Measurements from ENCODE around the gene ICAM2.

ICAM2 gene

GRCh38 chr17:64020056-64020766 lies at the start of gene ICAM2:
TSS of gene ICAM2 (minus strand) at chr17:64020633. CDS start at chr17:64006691, 13,942 bp downstream.
- no peak for FAIRE-seq

- FAIRE-seq: no peak
Measured at GRCh38 chr17:64070213-64070612, 49.8 kb upstream of the ICAM2 start.

- FAIRE-seq: no peak
Measured at GRCh38 chr17:64069143-64069542, 48.7 kb upstream of the ICAM2 start.

- FAIRE-seq: no peak
Measured at GRCh38 chr17:64067657-64068056, 47.2 kb upstream of the ICAM2 start.

- no peak for FAIRE-seq
Measured at GRCh38 chr17:64066716-64067115, 46.3 kb upstream of the ICAM2 start.

- no peak for FAIRE-seq
Measured at GRCh38 chr17:64065161-64065560, 44.7 kb upstream of the ICAM2 start.

- no peak for FAIRE-seq
Measured at GRCh38 chr17:64064331-64064730, 43.9 kb upstream of the ICAM2 start.

- no peak for FAIRE-seq
Measured at GRCh38 chr17:64063766-64064224, 43.4 kb upstream of the ICAM2 start.

GRCh38 chr17:64063088-64063487 lies 42.7 kb upstream of the ICAM2 start:
- no peak for FAIRE-seq

GRCh38 chr17:64061178-64061898 lies 40.9 kb upstream of the ICAM2 start:
- no peak for FAIRE-seq

GRCh38 chr17:64060331-64060730 lies 39.9 kb upstream of the ICAM2 start:
- no peak for FAIRE-seq

GRCh38 chr17:64059756-64060155 lies 39.3 kb upstream of the ICAM2 start:
- no peak for FAIRE-seq

GRCh38 chr17:64058621-64059020 lies 38.2 kb upstream of the ICAM2 start:
- no peak for FAIRE-seq

- FAIRE-seq: no peak
Measured at GRCh38 chr17:64057701-64058263, 37.3 kb upstream of the ICAM2 start.

GRCh38 chr17:64056269-64057005 lies 36.0 kb upstream of the ICAM2 start:
- FAIRE-seq: no peak

GRCh38 chr17:64055183-64056142 lies 35.0 kb upstream of the ICAM2 start:
- no peak for FAIRE-seq

- FAIRE-seq: no peak
Measured at GRCh38 chr17:64054304-64054703, 33.9 kb upstream of the ICAM2 start.

GRCh38 chr17:64053101-64053500 lies 32.7 kb upstream of the ICAM2 start:
- FAIRE-seq: no peak

GRCh38 chr17:64051153-64051552 lies 30.7 kb upstream of the ICAM2 start:
- no peak for FAIRE-seq

- no peak for FAIRE-seq
Measured at GRCh38 chr17:64048805-64049204, 28.4 kb upstream of the ICAM2 start.

- no peak for FAIRE-seq
Measured at GRCh38 chr17:64045176-64045575, 24.7 kb upstream of the ICAM2 start.

Measured in islet of Langerhans (tissue), 1 donor.